ENCODE results near the gene IFIT5. TPM values are rescaled to one million over a fixed set of nuclear protein-coding genes. Genes with fewer than 3 reads are reported as not detected.

Gene IFIT5
- total and polyA plus RNA-seq, 2 donors from 2014 or later, result 11.0 to 23.3 TPM

DNA sequence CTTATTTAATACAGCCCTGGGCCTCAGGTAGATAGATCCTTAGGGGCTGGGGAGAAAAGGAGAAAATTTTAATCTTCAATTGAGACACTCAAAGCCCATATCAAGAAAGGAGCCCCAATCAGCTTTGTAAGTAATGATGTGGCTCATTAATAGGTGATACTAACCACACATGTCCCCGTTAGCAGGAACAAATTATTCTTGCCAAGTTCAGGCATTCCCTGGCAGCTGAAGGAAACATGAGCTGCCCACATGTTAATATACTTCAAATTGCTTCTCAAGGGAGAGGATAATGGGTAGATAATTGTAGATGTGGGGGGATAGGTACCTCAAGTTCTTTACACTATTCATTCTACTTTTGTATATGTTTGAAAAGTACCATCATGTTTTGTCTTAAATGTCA, 14.5 kb downstream of the IFIT5 start:
- Histone ChIP-seq H3K9me3 (ENCODE audit: control insufficient read depth in 2 of 3, insufficient read depth in 1 of 3, low read length in 3 of 3) (no peaks in the 10 kb centered on the region), H3K27me3 (ENCODE audit: control insufficient read depth, insufficient read depth, low read length) (no peaks in the 10 kb centered on the region), H3K36me3 (ENCODE audit: control insufficient read depth in 2 of 3, insufficient read depth in 3 of 3, low read length in 3 of 3) (no peaks in the 10 kb centered on the region), H3K4me1 (ENCODE audit: control insufficient read depth in 2 of 3, insufficient read depth in 2 of 3, low read depth in 1 of 3, low read length in 3 of 3) (peaks cover 0 to 45% (median 4%) of the 10 kb centered on the region in 3 donors), H3K9ac (ENCODE audit: low read length in 3 of 3) (peak overlapping the region in 1 of 3 donors; percentile 37), H3K27ac (ENCODE audit: low read depth in 2 of 2, low read length in 2 of 2) (peak overlapping the region in 1 of 2 donors; percentile 23), H3K4me3 (ENCODE audit: low read length in 3 of 3) (no peak overlapping the region)
- DNase-seq (no peak), FAIRE-seq (no peak)
- intact Hi-C loops (cut with DNase I), result loop anchor here (5.0 kb wide), 1 partner anchor 133 kb away; no protein-coding TSS in a partner anchor
- no peak for TF ChIP-seq CTCF (IDR thresholded peaks at IDR 0.05; ENCODE audit: borderline replicate concordance, extremely low read depth, insufficient read depth)

DNA sequence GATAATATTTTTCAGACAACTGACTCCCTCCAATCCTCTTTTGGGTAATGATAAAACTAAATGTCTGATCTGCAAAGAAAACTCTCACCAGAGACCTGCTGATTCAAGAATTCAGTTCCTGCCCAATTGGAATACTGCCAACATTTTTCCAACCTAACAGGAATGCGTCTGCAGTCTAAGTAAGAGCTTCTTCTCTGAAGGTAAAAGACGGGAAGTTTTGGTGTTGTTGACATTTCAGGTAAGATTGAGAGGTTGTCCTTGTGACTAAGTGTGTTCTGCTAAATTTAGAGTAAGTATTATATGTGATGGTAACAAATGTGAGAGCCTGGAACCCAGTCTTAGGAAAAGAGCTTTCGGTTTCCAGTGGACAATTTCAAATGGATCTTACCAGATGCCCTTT, 17.6 kb downstream of the IFIT5 start:
- Histone ChIP-seq H3K27ac (ENCODE audit: low read depth in 2 of 2, low read length in 2 of 2) (peak overlapping the region; percentile 66 to 71), H3K4me3 (ENCODE audit: low read length in 3 of 3) (peak overlapping the region in 1 of 3 donors; percentile 46), H3K9ac (ENCODE audit: low read length in 3 of 3) (peak overlapping the region in 1 of 3 donors; percentile 49), H3K9me3 (ENCODE audit: control insufficient read depth in 2 of 3, insufficient read depth in 1 of 3, low read length in 3 of 3) (no peaks in the 10 kb centered on the region), H3K4me1 (ENCODE audit: control insufficient read depth in 2 of 3, insufficient read depth in 2 of 3, low read depth in 1 of 3, low read length in 3 of 3) (peaks cover 0 to 27% (median 0%) of the 10 kb centered on the region in 3 donors), H3K36me3 (ENCODE audit: control insufficient read depth in 2 of 3, insufficient read depth in 3 of 3, low read length in 3 of 3) (peaks cover 0 to 3% (median 0%) of the 10 kb centered on the region in 3 donors), H3K27me3 (ENCODE audit: control insufficient read depth, insufficient read depth, low read length) (no peaks in the 10 kb centered on the region)
- intact Hi-C loops (cut with DNase I), result no loop called here
- DNase-seq (peak in 2 of 5 donors; percentile 49 to 78), FAIRE-seq (peak; percentile 90)
- TF ChIP-seq CTCF (IDR thresholded peaks at IDR 0.05; ENCODE audit: borderline replicate concordance, extremely low read depth, insufficient read depth), result no peak

- no peak for TF ChIP-seq CTCF (IDR thresholded peaks at IDR 0.05; ENCODE audit: borderline replicate concordance, extremely low read depth, insufficient read depth)
- Histone ChIP-seq H3K4me1 (ENCODE audit: control insufficient read depth in 2 of 3, insufficient read depth in 2 of 3, low read depth in 1 of 3, low read length in 3 of 3) (peaks cover 0 to 5% (median 0%) of the 10 kb centered on the region in 3 donors), H3K27ac (ENCODE audit: low read depth in 2 of 2, low read length in 2 of 2) (no peak overlapping the region), H3K4me3 (ENCODE audit: low read length in 3 of 3) (no peak overlapping the region), H3K9me3 (ENCODE audit: control insufficient read depth in 2 of 3, insufficient read depth in 1 of 3, low read length in 3 of 3) (no peaks in the 10 kb centered on the region), H3K9ac (ENCODE audit: low read length in 3 of 3) (no peak overlapping the region), H3K36me3 (ENCODE audit: control insufficient read depth in 2 of 3, insufficient read depth in 3 of 3, low read length in 3 of 3) (peaks cover 0 to 21% (median 8%) of the 10 kb centered on the region in 3 donors), H3K27me3 (ENCODE audit: control insufficient read depth, insufficient read depth, low read length) (no peaks in the 10 kb centered on the region)
- DNase-seq, result no peak
- FAIRE-seq, result no peak
- intact Hi-C loops (cut with DNase I), result no loop called here
Observed at GRCh38 chr10:89438525-89438924, 24.2 kb downstream of the IFIT5 start.
